A549 treated with dexamethasone at 1 μM for 4 hours (cell line): ENCODE data around the gene TMEM238L. TPM values are rescaled to one million over a fixed set of nuclear protein-coding genes. Genes with fewer than 3 reads are reported as not detected.

Experiments
- total RNA-seq: library from RNA; stranded (reverse); fragments of 200-300 nt; extraction: Qiagen RNA extraction; gene quantifications from 5 replicates; pipeline ENCODE4 v1.2.3, GENCODE V29; 2022

Gene TMEM238L, protein sequence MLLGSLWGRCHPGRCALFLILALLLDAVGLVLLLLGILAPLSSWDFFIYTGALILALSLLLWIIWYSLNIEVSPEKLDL
- not detected in 5 replicates for total RNA-seq

DNA sequence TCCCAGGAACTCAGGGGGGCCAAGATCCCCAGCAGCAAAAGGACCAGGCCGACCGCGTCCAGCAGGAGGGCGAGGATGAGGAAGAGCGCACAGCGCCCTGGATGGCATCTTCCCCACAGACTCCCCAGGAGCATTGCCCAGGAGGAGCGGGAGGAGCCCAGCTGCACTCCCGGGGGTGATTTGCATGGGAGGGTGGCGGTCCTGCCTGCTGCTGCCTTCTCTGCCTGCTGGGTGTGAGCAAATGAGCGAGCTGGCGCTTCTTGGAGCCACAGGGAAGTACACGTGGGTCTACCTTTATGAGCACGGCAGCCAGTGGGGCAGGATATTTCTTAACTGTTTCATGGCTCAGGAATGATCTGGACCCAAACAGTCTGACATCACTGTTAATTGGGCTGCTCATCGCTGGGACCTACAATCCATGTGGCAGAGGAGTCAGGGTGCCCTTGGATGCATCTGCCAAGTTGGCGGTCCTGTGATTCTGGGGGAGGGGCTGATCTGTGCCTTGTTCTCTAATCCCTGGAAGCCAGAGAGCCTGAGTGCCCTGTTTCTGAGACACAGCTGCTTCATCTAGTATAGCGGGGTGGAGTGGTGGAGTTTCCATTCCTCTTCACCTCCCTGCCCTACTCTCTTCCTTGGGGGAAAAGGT, at the start of gene TMEM238L:
Gene TMEM238L, minus strand, starts transcription at position 270 of the 646 bp plus-strand sequence. Its CDS starts 136 bp downstream, at position 134.

DNA sequence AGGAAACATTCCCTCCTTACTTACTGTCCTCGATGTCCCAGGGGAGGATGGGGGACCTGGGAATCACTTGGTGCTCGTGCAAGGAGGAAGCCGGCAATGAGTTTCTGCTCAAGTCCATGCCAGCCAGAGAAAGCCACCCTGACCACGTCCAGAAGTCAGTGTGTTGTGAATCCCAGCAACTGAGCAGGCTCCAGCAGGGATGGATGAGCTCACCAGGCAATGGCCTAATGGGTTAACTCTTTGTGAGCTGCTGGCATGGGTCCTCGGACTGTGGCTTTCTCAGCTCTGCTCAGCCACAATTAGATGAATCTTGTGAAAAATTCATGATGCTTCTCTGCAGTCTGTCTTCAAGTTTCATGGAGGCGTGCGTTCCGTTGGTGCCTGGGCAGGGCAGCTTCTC, 34.0 kb upstream of the TMEM238L start, which contains the start of gene PIRT:
Gene PIRT, minus strand, starts transcription at position 167 of the 400 bp plus-strand sequence. CDS start 12,442 bp downstream, outside the sequence.

Other genes starting within 250 kb of the TMEM238L start
- gene MYH3, start 146.8 kb downstream of the TMEM238L start, total RNA-seq, result 0.39 to 0.93 TPM (median 0.77 TPM) in 5 replicates
- 48.2 to 58.7 TPM (median 57.1 TPM) in 5 replicates for gene SCO1, start 106.6 kb downstream of the TMEM238L start, total RNA-seq
- gene ADPRM, start 106.5 kb downstream of the TMEM238L start, total RNA-seq, result 6.1 to 8.1 TPM (median 7.6 TPM) in 5 replicates
- 1.4 to 3.4 TPM (median 2.3 TPM) in 5 replicates for gene TMEM220, start 74.1 kb downstream of the TMEM238L start, total RNA-seq
- gene PIRT, start 34.0 kb upstream of the TMEM238L start, total RNA-seq, result not detected in 5 replicates